ENCODE results near the gene MAX.
"Not testable (repeated sequence)": the region's sequence is repeated elsewhere in the genome, so short reads cannot be mapped to it uniquely, and the experiment has no call there.

MAX gene

DNA sequence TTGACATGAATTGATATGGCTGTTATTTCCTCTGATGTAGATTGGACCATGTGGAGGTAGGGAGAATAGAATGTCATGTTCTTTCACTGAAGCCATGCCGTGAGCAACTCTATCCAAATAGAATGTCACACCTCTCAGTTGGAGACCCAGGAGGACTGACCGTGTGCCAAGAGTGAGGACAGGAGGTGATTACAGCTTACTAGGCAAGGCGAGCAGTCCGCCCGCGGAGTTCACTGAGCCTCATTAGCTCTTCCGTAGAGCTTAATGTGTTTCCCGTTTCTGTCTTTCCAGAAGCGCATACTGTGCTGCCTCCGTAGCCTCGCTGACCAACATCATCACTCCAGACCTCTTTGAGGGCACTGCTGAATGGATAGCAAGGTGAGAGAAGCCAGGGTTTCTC is 70.0 kb downstream of the MAX start:
- no peak for DNase-seq

DNA sequence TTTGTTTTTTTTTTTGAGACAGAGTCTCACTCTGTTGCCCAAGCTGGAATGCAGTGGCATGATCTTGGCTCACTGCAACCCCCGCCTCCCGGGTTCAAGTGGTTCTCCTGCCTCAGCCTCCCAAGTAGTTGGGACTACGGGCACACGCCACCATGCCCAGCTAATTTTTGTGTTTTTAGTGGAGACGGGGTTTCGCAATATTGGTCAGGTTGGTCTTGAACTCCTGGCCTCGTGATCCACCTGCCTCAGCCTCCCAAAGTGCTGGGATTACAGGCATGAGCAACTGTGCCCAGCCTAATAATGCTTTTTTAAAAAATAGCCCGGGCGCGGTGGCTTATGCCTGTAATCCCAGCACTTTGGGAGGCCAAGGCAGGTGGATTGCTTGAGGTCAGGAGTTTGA is 71.0 kb downstream of the MAX start:
- not testable (repeated sequence) for DNase-seq

DNA sequence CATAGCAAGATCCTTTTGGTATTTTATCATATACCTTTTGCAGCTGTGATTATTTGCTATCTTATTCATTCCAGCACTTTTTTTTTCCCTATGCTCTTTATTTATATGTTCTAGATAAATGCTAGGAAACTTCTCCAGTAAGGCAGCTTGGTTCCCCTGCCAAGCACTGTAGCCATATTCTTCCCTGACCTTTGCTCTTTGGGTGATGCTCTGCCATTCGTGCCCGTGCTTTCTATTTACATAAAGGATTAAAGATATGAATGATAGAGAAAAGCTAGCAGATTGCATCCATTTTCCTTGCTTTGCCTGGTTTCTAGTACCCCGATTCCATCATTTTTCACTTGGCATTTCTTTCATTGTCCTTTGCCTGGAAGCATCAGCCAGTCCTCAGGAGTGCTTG is 73.4 kb downstream of the MAX start:
- DNase-seq, result no peak

DNA sequence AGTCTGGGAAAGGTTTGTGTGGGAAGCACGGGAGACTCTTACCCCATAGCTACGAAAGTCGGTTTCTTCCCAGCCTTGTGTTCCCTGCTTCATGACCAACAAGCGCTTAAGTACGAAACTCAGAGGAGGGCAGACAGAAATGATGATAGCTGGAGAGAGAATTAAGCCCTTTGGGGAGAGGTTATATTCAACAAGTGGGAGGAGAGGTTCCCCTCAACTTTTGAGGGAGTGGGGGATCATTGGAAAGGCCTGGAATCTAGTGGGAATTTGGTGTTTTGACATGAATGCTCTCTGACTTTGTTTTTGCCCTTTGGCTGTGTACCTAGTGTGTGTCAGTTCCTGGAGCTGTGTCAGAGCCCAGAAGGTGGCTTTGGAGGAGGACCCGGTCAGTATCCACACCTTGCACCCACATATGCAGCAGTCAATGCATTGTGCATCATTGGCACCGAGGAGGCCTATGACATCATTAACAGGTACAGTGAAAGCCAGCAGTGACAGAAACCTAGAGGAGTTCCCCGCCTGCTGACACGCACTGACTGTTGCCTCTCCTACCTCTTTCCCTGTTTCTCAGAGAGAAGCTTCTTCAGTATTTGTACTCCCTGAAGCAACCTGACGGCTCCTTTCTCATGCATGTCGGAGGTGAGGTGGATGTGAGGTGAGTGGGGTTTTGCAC is 75.1 kb downstream of the MAX start:
- DNase-seq, result no peak

DNA sequence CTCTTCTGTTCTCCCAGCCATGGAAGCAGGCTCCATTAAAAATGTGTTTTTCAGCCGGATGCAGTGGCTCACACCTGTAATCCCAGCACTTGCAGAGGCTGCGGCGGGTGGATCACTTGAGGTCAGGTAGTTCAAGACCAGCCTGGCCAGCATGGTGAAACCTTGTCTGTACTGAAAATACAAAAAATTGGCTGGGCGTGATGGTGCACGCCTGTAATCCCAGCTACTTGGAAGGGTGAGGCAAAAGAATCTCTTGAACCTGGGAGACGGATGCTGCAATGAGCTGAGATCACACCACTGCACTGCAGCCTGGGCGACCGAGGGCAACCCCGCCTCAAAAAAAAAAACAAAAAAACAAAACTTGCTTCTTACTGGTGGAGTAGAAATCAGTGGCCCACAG is 75.8 kb downstream of the MAX start:
- DNase-seq, result no peak

DNA sequence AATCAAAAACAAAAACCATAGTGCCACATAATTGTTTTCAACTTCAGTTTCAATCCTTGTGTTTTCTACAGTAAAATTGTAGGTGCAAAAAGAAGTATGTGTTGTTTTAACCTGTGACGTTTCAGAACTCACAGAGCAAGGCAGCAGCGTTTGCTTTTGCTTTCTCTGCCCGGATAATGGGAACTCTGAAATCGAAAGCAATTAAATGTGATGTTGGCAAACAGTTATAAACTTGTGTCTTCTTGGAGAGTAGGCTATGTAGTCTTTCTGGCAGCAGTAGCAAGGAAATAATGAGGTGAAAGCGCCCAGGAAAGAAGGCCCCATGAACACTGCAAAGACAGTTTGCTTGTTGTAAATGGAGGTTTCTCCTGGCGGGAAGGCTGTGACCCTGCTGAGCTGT is 76.5 kb downstream of the MAX start:
- no peak for DNase-seq

Measured in activated CD4-positive, alpha-beta T cell treated with anti-CD3 and anti-CD28 coated beads, Interleukin-2, Interleukin-6, amounts not matched to agents 100 ng/mL and 50 ng/mL, durations not matched to agents 16 hours and 8 hours (primary cell).